ENCODE measurements around the gene TMEM203. TPM values are rescaled to one million over a fixed set of nuclear protein-coding genes. Genes with fewer than 3 reads are reported as not detected.

The TMEM203 gene
- total and polyA plus RNA-seq, 2 of the 13 experiments (the other 11 are each of a cell fraction or from before 2014, with no cell fraction given): 23.4 to 36.7 TPM

GRCh38 chr9:137217276-137218211 is 12.1 kb upstream of the TMEM203 start (continued):
- TF ChIP-seq POLR2G (IDR thresholded peaks at IDR 0.05; ENCODE audit: low read depth, low read length) (peak; percentile 78), TBX2 (CRISPR knock-in tag; IDR thresholded peaks at IDR 0.05; ENCODE audit: borderline replicate concordance) (0 out of 2 replicates have a peak, but pooled peaks have one; percentile 45), ZNF703 (CRISPR knock-in tag; IDR thresholded peaks at IDR 0.05; ENCODE audit: borderline replicate concordance) (no peak), ZNF484 (CRISPR knock-in tag; IDR thresholded peaks at IDR 0.05; ENCODE audit: borderline replicate concordance, low read depth) (no peak), MNT (IDR thresholded peaks at IDR 0.05) (peak; percentile 11; the same call in 1 of the 2 replicates), KDM3A (CRISPR knock-in tag; IDR thresholded peaks at IDR 0.05; ENCODE audit: low read depth) (no peak), CBFB (CRISPR knock-in tag; IDR thresholded peaks at IDR 0.05) (no peak), PCBP1 (IDR thresholded peaks at IDR 0.05; ENCODE audit: borderline replicate concordance, low read depth, low read length) (no peak), HNRNPH1 (optimal IDR thresholded peaks at IDR 0.05; ENCODE audit: low read depth, low read length) (no peak), ZNF776 (CRISPR knock-in tag; IDR thresholded peaks at IDR 0.05) (no peak; the same call in 1 of the 2 replicates), MEIS1 (CRISPR knock-in tag; IDR thresholded peaks at IDR 0.05; ENCODE audit: borderline replicate concordance) (0 out of 2 replicates have a peak, but pooled peaks have one; percentile 30), ZNF766 (CRISPR knock-in tag; IDR thresholded peaks at IDR 0.05; ENCODE audit: borderline replicate concordance) (no peak), FOSL1 (CRISPR knock-in tag; IDR thresholded peaks at IDR 0.05; ENCODE audit: borderline replicate concordance) (no peak), RAD21 (CRISPR knock-in tag; IDR thresholded peaks at IDR 0.05) (0 out of 2 replicates have a peak, but pooled peaks have one; percentile 11), ZNF747 (CRISPR knock-in tag; IDR thresholded peaks at IDR 0.05; ENCODE audit: borderline replicate concordance) (no peak), ZFP36L1 (CRISPR knock-in tag; IDR thresholded peaks at IDR 0.05) (no peak), TAF1 (CRISPR knock-in tag; IDR thresholded peaks at IDR 0.05) (peak; percentile 64), ZNF746 (CRISPR knock-in tag; IDR thresholded peaks at IDR 0.05) (peak; percentile 32; the same call in 1 of the 2 replicates)
- TF ChIP-seq, protein P1, sequence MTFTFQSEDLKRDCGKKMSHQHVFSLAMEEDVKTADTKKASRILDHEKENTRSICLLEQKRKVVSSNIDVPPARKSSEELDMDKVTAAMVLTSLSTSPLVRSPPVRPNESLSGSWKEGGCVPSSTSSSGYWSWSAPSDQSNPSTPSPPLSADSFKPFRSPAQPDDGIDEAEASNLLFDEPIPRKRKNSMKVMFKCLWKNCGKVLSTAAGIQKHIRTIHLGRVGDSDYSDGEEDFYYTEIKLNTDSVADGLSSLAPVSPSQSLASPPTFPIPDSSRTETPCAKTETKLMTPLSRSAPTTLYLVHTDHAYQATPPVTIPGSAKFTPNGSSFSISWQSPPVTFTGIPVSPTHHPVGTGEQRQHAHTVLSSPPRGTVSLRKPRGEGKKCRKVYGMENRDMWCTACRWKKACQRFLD (CRISPR knock-in tag; IDR thresholded peaks at IDR 0.05; ENCODE audit: borderline replicate concordance): 0 out of 2 replicates have a peak, but pooled peaks have one; percentile 68
- TF ChIP-seq, protein P2, sequence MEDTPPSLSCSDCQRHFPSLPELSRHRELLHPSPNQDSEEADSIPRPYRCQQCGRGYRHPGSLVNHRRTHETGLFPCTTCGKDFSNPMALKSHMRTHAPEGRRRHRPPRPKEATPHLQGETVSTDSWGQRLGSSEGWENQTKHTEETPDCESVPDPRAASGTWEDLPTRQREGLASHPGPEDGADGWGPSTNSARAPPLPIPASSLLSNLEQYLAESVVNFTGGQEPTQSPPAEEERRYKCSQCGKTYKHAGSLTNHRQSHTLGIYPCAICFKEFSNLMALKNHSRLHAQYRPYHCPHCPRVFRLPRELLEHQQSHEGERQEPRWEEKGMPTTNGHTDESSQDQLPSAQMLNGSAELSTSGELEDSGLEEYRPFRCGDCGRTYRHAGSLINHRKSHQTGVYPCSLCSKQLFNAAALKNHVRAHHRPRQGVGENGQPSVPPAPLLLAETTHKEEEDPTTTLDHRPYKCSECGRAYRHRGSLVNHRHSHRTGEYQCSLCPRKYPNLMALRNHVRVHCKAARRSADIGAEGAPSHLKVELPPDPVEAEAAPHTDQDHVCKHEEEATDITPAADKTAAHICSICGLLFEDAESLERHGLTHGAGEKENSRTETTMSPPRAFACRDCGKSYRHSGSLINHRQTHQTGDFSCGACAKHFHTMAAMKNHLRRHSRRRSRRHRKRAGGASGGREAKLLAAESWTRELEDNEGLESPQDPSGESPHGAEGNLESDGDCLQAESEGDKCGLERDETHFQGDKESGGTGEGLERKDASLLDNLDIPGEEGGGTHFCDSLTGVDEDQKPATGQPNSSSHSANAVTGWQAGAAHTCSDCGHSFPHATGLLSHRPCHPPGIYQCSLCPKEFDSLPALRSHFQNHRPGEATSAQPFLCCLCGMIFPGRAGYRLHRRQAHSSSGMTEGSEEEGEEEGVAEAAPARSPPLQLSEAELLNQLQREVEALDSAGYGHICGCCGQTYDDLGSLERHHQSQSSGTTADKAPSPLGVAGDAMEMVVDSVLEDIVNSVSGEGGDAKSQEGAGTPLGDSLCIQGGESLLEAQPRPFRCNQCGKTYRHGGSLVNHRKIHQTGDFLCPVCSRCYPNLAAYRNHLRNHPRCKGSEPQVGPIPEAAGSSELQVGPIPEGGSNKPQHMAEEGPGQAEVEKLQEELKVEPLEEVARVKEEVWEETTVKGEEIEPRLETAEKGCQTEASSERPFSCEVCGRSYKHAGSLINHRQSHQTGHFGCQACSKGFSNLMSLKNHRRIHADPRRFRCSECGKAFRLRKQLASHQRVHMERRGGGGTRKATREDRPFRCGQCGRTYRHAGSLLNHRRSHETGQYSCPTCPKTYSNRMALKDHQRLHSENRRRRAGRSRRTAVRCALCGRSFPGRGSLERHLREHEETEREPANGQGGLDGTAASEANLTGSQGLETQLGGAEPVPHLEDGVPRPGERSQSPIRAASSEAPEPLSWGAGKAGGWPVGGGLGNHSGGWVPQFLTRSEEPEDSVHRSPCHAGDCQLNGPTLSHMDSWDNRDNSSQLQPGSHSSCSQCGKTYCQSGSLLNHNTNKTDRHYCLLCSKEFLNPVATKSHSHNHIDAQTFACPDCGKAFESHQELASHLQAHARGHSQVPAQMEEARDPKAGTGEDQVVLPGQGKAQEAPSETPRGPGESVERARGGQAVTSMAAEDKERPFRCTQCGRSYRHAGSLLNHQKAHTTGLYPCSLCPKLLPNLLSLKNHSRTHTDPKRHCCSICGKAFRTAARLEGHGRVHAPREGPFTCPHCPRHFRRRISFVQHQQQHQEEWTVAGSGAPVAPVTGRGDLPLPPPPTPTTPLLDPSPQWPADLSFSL (CRISPR knock-in tag; IDR thresholded peaks at IDR 0.05): no peak
